Fibroblast of peridontal ligament (primary cell): ENCODE results near the gene SYPL2.
A peak's percentile ranks its signal among the peaks of the same experiment; 100 is the strongest.

Source experiments
- DNase-seq: peaks from one replicate; pipeline ENCODE4 v3.0.0-alpha.2; 2010; ENCODE audit errors: extremely low read depth

Gene SYPL2

GRCh38 chr1:109514846-109515245 lies 48.5 kb downstream of the SYPL2 start:
- no peak for DNase-seq

- no peak for DNase-seq
Observed at GRCh38 chr1:109516872-109517271, 50.5 kb downstream of the SYPL2 start.

GRCh38 chr1:109517337-109517736 lies 51.0 kb downstream of the SYPL2 start:
- no peak for DNase-seq

- peak; percentile 20 for DNase-seq
Observed at GRCh38 chr1:109521002-109521951, 54.9 kb downstream of the SYPL2 start.

- no peak for DNase-seq
Observed at GRCh38 chr1:109522026-109522425, 55.7 kb downstream of the SYPL2 start.

- DNase-seq = peak; percentile 46
Observed at GRCh38 chr1:109523706-109524105, 57.4 kb downstream of the SYPL2 start.

- DNase-seq = no peak
Observed at GRCh38 chr1:109527098-109527811, 60.9 kb downstream of the SYPL2 start.

GRCh38 chr1:109527846-109528695 lies 61.7 kb downstream of the SYPL2 start:
- DNase-seq = no peak

GRCh38 chr1:109528712-109529111 lies 62.4 kb downstream of the SYPL2 start:
- no peak for DNase-seq

- no peak for DNase-seq
Observed at GRCh38 chr1:109529881-109530456, 63.6 kb downstream of the SYPL2 start.

- DNase-seq = no peak
Observed at GRCh38 chr1:109530457-109531087, 64.2 kb downstream of the SYPL2 start.

GRCh38 chr1:109531380-109531779 lies 65.0 kb downstream of the SYPL2 start:
- DNase-seq = no peak
